ENCODE data around the gene DOK6. TPM values are rescaled to one million over a fixed set of nuclear protein-coding genes. Genes with fewer than 3 reads are reported as not detected.

The DOK6 gene
- total RNA-seq, 2 experiments from 2014 or later = not detected

- CTCF ChIA-PET = no interaction called here
- H3K9me3 Mint-ChIP-seq = no peaks in the 10 kb centered on the region
Measured at GRCh38 chr18:69786427-69786826, 385.7 kb downstream of the DOK6 start.

GRCh38 chr18:69787825-69788547 is 387.3 kb downstream of the DOK6 start:
- TF ChIP-seq, protein P1, sequence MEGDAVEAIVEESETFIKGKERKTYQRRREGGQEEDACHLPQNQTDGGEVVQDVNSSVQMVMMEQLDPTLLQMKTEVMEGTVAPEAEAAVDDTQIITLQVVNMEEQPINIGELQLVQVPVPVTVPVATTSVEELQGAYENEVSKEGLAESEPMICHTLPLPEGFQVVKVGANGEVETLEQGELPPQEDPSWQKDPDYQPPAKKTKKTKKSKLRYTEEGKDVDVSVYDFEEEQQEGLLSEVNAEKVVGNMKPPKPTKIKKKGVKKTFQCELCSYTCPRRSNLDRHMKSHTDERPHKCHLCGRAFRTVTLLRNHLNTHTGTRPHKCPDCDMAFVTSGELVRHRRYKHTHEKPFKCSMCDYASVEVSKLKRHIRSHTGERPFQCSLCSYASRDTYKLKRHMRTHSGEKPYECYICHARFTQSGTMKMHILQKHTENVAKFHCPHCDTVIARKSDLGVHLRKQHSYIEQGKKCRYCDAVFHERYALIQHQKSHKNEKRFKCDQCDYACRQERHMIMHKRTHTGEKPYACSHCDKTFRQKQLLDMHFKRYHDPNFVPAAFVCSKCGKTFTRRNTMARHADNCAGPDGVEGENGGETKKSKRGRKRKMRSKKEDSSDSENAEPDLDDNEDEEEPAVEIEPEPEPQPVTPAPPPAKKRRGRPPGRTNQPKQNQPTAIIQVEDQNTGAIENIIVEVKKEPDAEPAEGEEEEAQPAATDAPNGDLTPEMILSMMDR (IDR thresholded peaks at IDR 0.05) = no peak
- Mint-ChIP-seq H3K9me3 (no peaks in the 10 kb centered on the region), H3K4me3 (no peak overlapping the region), H3K4me1 (ENCODE audit: low read depth) (no peaks in the 10 kb centered on the region), H3K27me3 (no peaks in the 10 kb centered on the region), H3K27ac (no peak overlapping the region), H3K36me3 (ENCODE audit: low read depth) (no peaks in the 10 kb centered on the region)
- H3K27me3 ChIP-seq (ENCODE audit: control insufficient read depth in 1 of 2, insufficient read depth in 2 of 2, low read length in 2 of 2) = no peaks in the 10 kb centered on the region
- no peak for ATAC-seq (ENCODE audit: poor library complexity)
- no peaks in the 10 kb centered on the region for H3K4me1 ChIP-seq (ENCODE audit: insufficient read depth, low read length)
- no peak overlapping the region for H3K4me3 ChIP-seq (ENCODE audit: low read length)
- no peak for DNase-seq
- no peaks in the 10 kb centered on the region for H3K9me3 ChIP-seq (ENCODE audit: control insufficient read depth in 1 of 2, insufficient read depth in 1 of 2, low read length in 2 of 2)
- ChIA-PET POLR2A (no interaction called here), CTCF (no interaction called here)
- no peaks in the 10 kb centered on the region for H3K36me3 ChIP-seq (ENCODE audit: insufficient read depth, low read length)
- no peak overlapping the region for H3K27ac ChIP-seq (ENCODE audit: low read depth in 1 of 2, low read length in 2 of 2)
- intact Hi-C loops (cut with DNase I, micrococcal nuclease) = no loop called here

More at GRCh38 chr18:69786427-69786826, 385.7 kb downstream of the DOK6 start:
- no peaks in the 10 kb centered on the region for H3K27me3 Mint-ChIP-seq
- no peak overlapping the region for H3K27ac Mint-ChIP-seq
- ATAC-seq (ENCODE audit: poor library complexity) = no peak
- Histone ChIP-seq H3K27me3 (ENCODE audit: control insufficient read depth in 1 of 2, insufficient read depth in 2 of 2, low read length in 2 of 2) (no peaks in the 10 kb centered on the region), H3K27ac (ENCODE audit: low read depth in 1 of 2, low read length in 2 of 2) (no peak overlapping the region), H3K4me1 (ENCODE audit: insufficient read depth, low read length) (no peaks in the 10 kb centered on the region), H3K36me3 (ENCODE audit: insufficient read depth, low read length) (no peaks in the 10 kb centered on the region), H3K9me3 (ENCODE audit: control insufficient read depth in 1 of 2, insufficient read depth in 1 of 2, low read length in 2 of 2) (no peaks in the 10 kb centered on the region), H3K4me3 (ENCODE audit: low read length) (no peak overlapping the region)
- POLR2A ChIA-PET = no interaction called here
- intact Hi-C loops (cut with DNase I, micrococcal nuclease) = no loop called here
- no peaks in the 10 kb centered on the region for H3K36me3 Mint-ChIP-seq (ENCODE audit: low read depth)
- TF ChIP-seq, protein P1 (IDR thresholded peaks at IDR 0.05) = no peak
- H3K4me1 Mint-ChIP-seq (ENCODE audit: low read depth) = no peaks in the 10 kb centered on the region
- no peak for DNase-seq
- no peak overlapping the region for H3K4me3 Mint-ChIP-seq

DNA sequence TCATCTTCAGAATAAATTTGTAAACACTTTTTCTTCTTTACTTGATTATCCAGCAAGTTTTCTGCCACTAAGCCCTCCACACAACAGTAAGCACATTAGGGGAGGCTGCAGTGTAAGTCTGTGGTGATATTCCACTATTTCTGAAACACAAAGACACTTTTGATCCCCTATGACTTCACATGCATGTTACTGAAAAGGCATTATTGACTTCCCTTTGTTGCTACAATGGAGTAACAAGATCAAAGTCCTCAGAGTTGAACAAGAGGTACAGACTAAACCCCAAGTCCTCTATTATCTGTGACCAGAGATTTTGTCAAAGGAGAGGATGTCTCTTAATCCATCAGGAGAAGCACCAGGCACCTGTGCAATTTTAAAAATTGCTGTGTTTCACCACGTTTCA is 389.1 kb downstream of the DOK6 start:
- Histone ChIP-seq H3K9me3 (ENCODE audit: control insufficient read depth in 1 of 2, insufficient read depth in 1 of 2, low read length in 2 of 2) (no peaks in the 10 kb centered on the region), H3K4me3 (ENCODE audit: low read length) (no peak overlapping the region), H3K4me1 (ENCODE audit: insufficient read depth, low read length) (no peaks in the 10 kb centered on the region), H3K27ac (ENCODE audit: low read depth in 1 of 2, low read length in 2 of 2) (no peak overlapping the region), H3K27me3 (ENCODE audit: control insufficient read depth in 1 of 2, insufficient read depth in 2 of 2, low read length in 2 of 2) (no peaks in the 10 kb centered on the region), H3K36me3 (ENCODE audit: insufficient read depth, low read length) (no peaks in the 10 kb centered on the region)
- H3K36me3 Mint-ChIP-seq (ENCODE audit: low read depth) = no peaks in the 10 kb centered on the region
- no peak overlapping the region for H3K4me3 Mint-ChIP-seq
- intact Hi-C loops (cut with DNase I, micrococcal nuclease) = no loop called here
- ChIA-PET CTCF (no interaction called here), POLR2A (no interaction called here)
- H3K27ac Mint-ChIP-seq = no peak overlapping the region
- TF ChIP-seq, protein P1 (IDR thresholded peaks at IDR 0.05) = no peak
- no peaks in the 10 kb centered on the region for H3K4me1 Mint-ChIP-seq (ENCODE audit: low read depth)
- no peaks in the 10 kb centered on the region for H3K27me3 Mint-ChIP-seq
- DNase-seq (no peak), ATAC-seq (ENCODE audit: poor library complexity) (no peak)
- no peaks in the 10 kb centered on the region for H3K9me3 Mint-ChIP-seq

Data from CD4-positive, alpha-beta T cell (primary cell).